Upper lobe of right lung (tissue), 1 donor: ENCODE data around the gene TMEM247. TPM values are rescaled to one million over a fixed set of nuclear protein-coding genes. Genes with fewer than 3 reads are reported as not detected.

Experiments
- ATAC-seq: fragments of 200-7000 bp; cut with Tn5 transposase; one replicate; pipeline ENCODE4 v1.9.1; 2020; ENCODE audit warnings: mild to moderate bottlenecking, moderate library complexity
- DNase-seq: peaks from one replicate; pipeline ENCODE4 v3.0.0-alpha.2; 2020
- H3K27ac ChIP-seq: fragments of 200-600 bp; one replicate; pipeline ENCODE4 v1.8.0; 2022
- H3K27me3 ChIP-seq: fragments of 200-600 bp; one replicate; pipeline ENCODE4 v1.8.0; 2022; ENCODE audit warnings: mild to moderate bottlenecking
- H3K36me3 ChIP-seq: fragments of 200-600 bp; one replicate; pipeline ENCODE4 v1.8.0; 2022
- H3K4me1 ChIP-seq: fragments of 200-600 bp; one replicate; pipeline ENCODE4 v1.8.0; 2022
- H3K4me3 ChIP-seq: fragments of 200-600 bp; one replicate; pipeline ENCODE4 v1.8.0; 2022; ENCODE audit warnings: mild to moderate bottlenecking
- H3K9me3 ChIP-seq: fragments of 200-600 bp; one replicate; pipeline ENCODE4 v1.8.0; 2022
- intact Hi-C: fragments of 100-400 bp; cut with DNase I; formaldehyde crosslinking; loops from one replicate; pipeline ENCODE4 v1.11.0; 2022
- total RNA-seq: library from RNA; stranded (reverse); fragmentation: NEBNext Ultra II Directional; extraction: Animal tissue kit (Norgen Biotek cat#: 25700); gene quantifications from one replicate; pipeline ENCODE4 v1.2.1, GENCODE V29; 2021
- TF ChIP-seq, protein P1 (sequence below): fragments of 200-600 bp; IDR thresholded peaks from one replicate; pipeline ENCODE4 v1.8.0; 2022; ENCODE audit warnings: antibody characterized with exemption
- donor health status: DM: no; HTN: yes; CAD: no; lungs with severe emphysema.

Gene TMEM247
- total RNA-seq, 1 donor from 2014 or later, result not detected

DNA sequence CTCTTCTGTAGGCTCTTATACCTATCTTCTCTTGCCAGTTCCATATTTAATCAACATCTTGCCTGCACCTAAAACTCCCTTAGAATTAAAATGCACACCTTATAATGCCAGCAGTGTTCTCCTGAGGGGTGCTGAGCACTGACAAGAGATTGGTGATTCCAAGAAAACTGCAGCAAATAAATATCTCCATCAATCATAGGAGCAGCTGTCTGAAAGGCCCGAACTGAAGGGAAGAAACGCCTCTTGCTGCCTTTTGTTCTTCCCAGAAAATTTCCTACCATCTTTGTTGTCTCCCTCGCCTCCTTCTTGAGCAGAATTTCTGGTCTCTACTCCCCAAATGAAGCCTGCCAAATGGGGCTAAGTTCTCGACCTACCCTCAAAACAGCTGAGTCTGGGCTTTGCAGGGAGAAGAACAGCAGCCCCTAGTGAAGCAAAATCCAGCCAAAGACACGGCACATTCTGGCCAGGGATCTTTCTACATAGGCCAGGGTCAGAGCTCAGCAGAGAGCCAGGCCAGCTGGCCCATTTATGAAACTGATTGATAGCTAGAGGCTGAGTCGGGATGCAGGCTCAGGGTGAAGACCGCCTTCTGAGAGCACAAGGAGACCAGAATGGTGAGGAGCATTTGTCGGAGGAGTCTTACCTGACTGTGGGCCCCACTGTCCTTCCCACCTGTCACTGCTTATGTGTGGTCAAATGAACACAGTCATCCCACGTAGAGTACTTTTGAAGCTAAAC lies 20.4 kb upstream of the TMEM247 start:
- no peaks in the 10 kb centered on the region for H3K36me3 ChIP-seq
- intact Hi-C loops, result loop anchor here (10.0 kb wide), 1 partner anchor 74 kb away; no protein-coding TSS in a partner anchor
- H3K27ac ChIP-seq, result peak overlapping the region; percentile 55
- H3K4me3 ChIP-seq, result no peak overlapping the region
- ATAC-seq (no peak), DNase-seq (no peak)
- H3K9me3 ChIP-seq, result no peaks in the 10 kb centered on the region
- H3K4me1 ChIP-seq, result peaks cover 33% of the 10 kb centered on the region
- TF ChIP-seq, protein P1, sequence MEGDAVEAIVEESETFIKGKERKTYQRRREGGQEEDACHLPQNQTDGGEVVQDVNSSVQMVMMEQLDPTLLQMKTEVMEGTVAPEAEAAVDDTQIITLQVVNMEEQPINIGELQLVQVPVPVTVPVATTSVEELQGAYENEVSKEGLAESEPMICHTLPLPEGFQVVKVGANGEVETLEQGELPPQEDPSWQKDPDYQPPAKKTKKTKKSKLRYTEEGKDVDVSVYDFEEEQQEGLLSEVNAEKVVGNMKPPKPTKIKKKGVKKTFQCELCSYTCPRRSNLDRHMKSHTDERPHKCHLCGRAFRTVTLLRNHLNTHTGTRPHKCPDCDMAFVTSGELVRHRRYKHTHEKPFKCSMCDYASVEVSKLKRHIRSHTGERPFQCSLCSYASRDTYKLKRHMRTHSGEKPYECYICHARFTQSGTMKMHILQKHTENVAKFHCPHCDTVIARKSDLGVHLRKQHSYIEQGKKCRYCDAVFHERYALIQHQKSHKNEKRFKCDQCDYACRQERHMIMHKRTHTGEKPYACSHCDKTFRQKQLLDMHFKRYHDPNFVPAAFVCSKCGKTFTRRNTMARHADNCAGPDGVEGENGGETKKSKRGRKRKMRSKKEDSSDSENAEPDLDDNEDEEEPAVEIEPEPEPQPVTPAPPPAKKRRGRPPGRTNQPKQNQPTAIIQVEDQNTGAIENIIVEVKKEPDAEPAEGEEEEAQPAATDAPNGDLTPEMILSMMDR, result no peak
- no peaks in the 10 kb centered on the region for H3K27me3 ChIP-seq

DNA sequence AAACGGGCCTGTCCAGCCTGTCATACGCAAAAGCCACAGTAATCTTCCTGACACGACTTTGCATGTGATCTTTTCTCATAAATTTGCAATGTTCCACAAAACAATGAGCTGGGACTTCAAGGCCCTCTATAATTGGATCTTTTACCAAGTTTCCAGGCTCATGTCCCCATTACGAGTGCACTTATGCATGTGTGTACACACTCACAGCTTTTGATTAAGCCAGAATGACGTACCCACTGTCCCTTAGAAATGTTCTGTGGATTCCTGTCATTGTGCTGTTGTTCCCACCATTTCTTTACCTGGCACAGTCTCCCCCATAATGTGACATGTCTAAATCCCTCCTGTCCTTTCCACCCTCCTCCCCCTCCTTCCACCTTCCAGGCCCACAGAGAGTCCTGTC lies 19.7 kb upstream of the TMEM247 start:
- DNase-seq (no peak), ATAC-seq (peak; percentile 12)
- Histone ChIP-seq H3K27me3 (no peaks in the 10 kb centered on the region), H3K27ac (peak overlapping the region; percentile 55), H3K9me3 (no peaks in the 10 kb centered on the region), H3K4me1 (peaks cover 33% of the 10 kb centered on the region), H3K36me3 (no peaks in the 10 kb centered on the region), H3K4me3 (no peak overlapping the region)
- intact Hi-C loops, result loop anchor here (10.0 kb wide), 1 partner anchor 75 kb away; no protein-coding TSS in a partner anchor
- TF ChIP-seq, protein P1, result no peak

DNA sequence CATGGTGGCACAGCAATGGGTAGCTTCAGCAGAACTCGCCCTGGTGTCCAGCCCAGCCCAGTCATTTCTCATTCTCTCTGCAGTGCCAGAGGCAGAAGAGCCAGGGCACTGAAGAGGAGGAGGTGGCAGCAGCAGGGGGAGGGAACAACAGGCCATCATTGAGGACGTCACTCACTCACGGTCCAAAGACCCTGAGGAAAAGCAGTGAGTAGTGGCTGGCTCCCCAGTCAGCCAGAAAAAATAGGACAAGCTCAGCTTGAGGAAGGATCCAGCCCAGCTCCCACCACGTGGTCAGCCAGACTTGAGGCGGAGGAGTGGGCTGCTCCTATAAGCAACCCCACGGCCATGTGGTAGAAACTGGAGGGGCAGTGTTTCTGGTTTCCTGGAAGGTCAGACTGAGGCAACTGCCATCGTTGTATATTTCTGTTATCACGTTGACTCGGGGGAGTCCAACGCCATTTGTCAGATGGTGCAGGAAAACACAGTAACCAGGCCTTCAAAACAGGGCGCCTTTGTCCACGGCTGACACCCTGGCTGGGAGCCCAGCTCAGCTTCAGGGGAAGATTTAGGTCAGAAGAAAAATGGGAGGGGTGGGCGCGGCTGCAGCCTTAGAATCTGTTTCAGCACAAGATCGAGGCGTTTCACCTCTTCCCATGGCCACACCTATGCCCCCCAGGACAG lies 19.0 kb upstream of the TMEM247 start:
- no peak for ATAC-seq
- intact Hi-C loops, result no loop called here

DNA sequence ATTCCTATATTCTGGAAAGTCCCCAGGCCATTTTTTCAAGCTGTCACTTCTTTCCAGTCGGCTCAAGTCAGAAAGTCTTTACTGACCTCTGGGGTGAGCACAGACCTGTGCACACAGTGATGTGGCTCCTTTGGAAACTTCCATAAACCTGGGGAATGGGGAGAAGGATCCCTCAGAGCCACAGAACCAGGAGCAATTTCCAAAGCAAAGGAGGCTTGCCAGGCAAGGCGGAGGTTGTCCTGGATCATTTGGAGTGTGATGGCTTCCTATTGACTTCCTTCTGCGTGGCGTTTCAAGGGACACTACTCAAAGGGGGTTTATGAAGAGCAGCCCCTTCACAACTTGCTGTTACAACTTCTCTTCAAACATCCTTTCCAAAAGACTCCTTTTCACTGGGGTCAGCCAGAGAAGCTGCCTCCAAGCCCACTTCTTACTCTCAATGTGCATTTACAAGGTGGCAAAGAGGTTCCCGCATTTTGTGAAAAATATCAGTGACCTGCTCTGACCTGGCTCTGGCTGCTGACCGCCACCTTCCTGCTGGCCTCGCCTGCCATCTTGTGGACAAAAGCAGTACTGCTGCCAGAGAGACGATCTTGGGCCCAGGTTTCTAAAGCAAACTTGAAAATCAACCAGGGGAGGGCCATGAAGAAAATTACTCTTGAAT lies 18.2 kb upstream of the TMEM247 start:
- intact Hi-C loops, result no loop called here
- Histone ChIP-seq H3K4me3 (no peak overlapping the region), H3K36me3 (no peaks in the 10 kb centered on the region), H3K4me1 (peaks cover 33% of the 10 kb centered on the region), H3K27ac (peak overlapping the region; percentile 55), H3K9me3 (no peaks in the 10 kb centered on the region), H3K27me3 (no peaks in the 10 kb centered on the region)
- TF ChIP-seq, protein P1, result peak; percentile 99
- DNase-seq (peak; percentile 86), ATAC-seq (peak; percentile 80)

More for the DNA sequence above, 19.0 kb upstream of the TMEM247 start:
- Histone ChIP-seq H3K4me3 (no peak overlapping the region), H3K27ac (peak overlapping the region; percentile 55), H3K4me1 (peaks cover 33% of the 10 kb centered on the region), H3K27me3 (no peaks in the 10 kb centered on the region), H3K9me3 (no peaks in the 10 kb centered on the region), H3K36me3 (no peaks in the 10 kb centered on the region)
- DNase-seq, result peak; percentile 67
- TF ChIP-seq, protein P1, result no peak

DNA sequence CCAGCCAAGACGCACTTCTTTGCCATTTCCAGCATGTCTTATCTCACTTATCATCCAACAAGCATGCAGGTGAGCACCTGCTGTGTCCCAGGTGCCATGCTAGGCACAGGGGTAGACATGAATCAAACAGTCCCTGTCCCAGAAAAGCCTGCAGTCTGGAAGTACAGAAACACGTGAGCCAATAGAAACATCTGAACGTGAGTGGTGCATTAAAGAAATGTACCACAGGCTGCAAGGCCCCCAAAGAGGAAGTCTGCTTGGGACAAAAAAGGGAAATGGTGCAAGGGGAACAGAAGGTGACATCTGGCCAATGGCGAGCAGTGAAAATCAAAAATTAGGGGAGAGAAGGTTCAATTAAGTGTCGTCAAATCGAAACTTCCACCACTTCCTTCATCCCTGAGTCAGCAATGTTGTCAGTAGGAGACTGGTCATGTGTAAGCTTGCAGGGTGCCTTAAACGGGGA lies 17.6 kb upstream of the TMEM247 start:
- TF ChIP-seq, protein P1, result no peak
- no peaks in the 10 kb centered on the region for H3K9me3 ChIP-seq
- H3K27me3 ChIP-seq, result no peaks in the 10 kb centered on the region
- no peak overlapping the region for H3K4me3 ChIP-seq
- no peaks in the 10 kb centered on the region for H3K36me3 ChIP-seq
- intact Hi-C loops, result no loop called here
- peak; percentile 68 for ATAC-seq
- peak overlapping the region; percentile 55 for H3K27ac ChIP-seq
- DNase-seq, result no peak
- H3K4me1 ChIP-seq, result peaks cover 33% of the 10 kb centered on the region
